GM18498 (cell line): ENCODE data around the gene OR4D2.

Experiments used
- ATAC-seq: cut with Tn5 transposase; IDR thresholded peaks from one replicate; pipeline ENCODE4 v1.9.1; 2021; ENCODE audit warnings: mild to moderate bottlenecking, moderate library complexity; ENCODE audit not compliant: unreplicated experiment

Gene OR4D2

DNA sequence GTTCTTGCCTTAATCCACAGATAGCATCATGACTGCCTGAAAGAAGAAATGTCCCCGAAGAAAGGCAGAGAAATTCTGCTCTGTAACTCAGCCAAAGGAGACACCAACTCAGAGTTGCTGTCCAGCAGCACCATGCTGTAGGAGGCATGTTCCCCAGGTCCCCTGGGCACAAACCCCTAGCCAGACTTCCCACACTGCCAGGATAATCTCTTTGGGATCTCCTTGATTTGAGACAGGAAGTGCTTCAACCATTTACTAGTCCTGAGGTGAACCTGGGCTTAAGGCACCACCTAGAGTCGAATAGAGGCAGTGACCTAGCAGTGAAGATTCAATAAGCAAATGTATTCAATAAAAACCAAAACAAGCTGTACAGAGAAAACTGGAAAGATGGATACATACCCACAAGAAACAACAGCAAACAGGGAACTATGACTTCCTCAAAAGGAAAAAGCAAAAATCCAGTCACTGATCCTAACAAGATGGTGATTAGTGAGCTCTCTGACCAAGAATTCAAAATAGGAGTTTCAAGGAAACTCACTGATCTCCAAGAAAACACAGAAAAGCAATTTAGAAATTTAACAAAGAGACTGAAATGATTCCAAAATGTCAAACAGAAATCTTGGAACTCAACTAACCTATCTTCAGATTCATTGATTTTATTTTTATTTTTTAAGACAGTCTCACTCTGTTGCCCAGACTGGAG lies 5.7 kb downstream of the OR4D2 start:
- no peak for ATAC-seq

DNA sequence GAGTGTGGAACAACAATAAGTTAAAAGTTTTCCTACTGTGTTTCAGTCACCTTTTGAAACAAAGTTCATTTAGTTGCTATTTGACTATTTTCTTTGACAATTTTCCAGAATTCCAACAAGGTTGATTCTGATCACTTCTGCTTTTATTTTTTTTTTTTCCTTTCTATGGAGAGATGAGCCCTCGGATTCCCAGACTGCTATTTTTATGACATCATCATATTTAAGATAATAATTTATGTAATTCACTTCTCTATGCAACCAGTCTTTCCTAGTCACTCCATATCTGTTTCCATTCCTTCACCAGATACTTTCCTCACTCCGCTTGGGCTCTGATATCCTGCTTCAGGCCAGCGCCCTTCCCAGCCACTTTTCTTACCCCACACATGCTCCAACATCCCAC lies 8.1 kb downstream of the OR4D2 start:
- ATAC-seq: no peak

DNA sequence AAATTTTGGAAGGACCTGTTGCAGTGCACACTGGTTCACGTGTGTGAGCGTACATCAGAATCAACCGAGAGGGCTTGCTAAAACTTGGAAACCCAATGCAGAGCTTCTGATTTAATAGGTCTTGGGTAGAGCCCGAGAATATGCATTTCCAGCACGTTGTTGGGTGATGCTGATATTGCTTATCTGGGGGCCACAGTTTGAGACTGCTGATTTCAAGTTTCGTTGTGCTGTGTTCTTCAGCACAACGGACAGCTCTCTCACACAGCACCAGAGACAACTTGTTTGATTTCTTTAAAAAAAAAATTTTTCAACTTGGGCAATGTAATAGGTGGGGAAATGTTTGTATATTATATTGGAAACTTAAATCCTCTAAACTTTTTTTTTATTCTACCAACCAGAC lies 9.4 kb downstream of the OR4D2 start:
- ATAC-seq: no peak

DNA sequence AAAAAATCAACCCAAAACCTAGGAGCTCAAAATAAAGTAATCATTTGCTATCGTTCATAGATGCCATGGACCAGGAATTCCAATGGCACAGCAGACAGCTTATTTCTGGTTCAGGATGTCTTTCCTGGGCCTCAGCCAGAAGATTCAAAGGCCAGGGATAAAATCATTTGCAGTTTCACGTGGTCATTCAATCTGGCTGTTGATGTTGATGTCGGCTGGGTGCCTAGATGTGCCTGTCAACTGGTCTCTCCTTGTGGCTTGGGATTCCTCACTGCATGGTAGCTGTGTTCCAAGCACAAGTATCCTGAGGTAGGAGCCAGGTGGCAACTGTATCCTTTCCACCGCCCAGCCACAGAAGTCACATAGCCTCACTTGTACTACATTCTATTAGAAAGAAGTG lies 15.0 kb downstream of the OR4D2 start:
- ATAC-seq: no peak

DNA sequence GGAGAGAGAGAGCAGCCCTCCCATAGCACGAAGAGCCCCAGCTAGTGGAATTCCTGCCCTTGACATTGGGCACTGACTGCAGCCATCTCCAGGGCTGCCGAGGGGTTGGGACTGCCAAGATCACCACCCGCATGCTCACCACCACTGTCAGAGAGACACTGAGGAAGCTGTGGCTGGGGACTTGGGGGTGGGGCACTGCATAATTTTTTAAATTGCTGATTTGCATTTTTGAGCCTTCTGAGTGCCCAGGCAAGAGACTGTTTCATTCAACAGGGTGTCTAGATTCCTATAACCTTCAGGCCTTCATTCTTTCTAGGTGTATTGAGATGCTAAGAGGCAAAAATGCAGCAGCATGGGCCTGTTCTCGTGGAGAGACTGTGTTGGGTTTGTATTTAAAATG lies 16.7 kb downstream of the OR4D2 start:
- no peak for ATAC-seq

DNA sequence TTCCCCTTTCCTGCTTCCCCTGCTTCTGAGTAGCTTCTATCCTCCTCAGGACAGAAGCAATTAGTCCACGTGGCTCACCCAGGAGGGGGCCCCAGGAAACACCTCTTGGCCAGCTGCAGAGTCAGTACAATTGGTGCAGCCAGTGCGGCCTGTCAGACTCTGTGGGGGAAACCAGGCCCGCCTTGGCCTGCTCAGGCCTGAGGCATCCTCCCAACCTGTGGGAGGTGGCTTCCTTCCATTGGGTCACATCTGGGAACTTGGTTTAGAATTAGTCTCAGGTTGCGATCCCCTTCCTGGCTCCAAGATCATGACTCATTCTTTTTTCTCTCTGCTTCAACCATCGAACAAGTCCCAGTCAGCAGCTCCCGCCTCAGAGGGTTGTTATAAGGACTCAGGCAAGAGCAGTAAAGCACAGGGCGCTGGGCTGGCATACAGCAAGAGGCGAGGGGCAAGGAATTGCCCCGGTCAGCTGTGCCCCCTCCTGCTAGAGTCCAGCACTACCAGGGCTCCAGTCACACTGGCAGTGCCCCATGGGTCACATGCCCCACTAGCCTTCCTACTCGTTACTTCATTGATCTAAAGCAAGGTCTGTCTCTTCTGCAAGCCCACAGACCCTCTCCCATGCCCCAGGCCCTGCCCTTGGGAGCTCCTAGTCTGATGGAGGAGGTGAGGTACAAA lies 17.7 kb downstream of the OR4D2 start:
- ATAC-seq: no peak

DNA sequence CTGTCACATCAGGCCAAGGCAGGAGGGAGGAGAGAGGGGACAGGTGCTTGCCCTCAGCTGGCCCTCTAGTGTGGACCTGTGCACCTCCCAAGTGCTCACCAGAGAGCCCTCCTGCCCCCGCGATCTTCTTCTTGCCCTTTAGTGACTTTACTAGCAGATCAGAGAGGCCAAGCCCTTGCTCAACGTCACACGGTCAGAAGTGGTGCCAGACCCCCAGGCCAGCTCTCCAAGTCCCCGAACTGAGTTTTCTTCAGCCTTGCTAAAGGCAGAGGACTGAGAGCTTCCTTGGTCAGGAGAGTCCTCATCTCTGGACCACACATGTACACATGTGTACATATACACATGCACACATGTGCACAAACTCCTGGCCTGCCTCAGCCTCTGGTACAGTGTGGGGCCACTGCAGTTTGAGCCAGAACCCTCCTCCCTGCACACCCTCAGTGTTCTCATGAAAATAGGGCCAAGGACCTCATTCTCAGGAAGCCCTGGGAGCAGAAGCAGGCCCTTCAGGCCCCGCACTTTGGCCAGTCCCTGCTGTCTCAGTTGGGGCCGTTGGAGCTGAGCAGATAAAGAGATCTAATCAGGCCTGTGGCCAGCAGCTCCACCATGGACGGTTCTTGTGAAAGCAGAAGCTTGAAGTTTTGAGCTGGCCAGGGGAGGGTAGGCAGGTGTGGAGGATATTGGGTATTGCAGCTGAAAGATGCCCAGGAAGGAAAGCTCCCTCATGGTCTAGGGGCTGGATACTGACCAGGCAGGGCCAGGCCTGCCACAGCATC lies 18.4 kb downstream of the OR4D2 start:
- ATAC-seq: no peak

DNA sequence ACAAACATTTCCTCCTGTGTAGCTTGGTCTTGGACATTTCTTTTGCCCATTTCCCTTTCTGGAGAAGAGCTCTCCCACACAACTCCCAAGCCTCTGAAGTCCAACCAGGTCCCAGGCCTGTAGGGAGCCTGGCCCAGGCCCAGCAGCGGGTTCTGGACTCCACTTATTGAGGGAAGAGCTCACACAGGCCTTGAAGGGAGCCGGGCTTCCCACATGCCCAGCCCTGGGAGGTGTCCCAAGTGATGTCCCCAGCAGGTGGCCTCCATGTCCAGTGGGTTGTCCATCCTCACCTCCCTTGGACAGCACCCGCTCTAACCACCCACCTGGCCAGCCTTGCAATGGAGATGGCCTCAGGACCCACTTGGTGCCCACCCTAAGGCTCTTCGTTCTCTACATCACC lies 19.8 kb downstream of the OR4D2 start:
- ATAC-seq: no peak

DNA sequence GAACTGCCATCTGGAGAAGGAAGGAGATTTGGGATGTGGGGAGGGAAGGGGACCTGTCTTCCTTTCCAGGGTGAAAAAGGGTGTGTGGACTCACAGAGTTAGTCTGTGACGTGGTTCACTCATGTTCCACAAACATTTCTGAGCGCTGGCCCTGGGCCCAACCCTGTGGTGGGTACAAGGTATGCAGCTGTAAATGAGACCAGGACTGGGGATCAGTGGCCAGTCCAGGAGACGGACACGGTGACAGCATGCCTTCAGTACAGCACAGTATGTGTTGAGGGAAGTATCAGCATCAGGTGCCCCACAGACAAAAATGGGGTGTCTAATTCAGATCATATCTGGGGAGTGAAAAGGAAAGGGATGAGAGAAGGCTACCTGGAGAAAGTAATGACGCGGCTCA lies 20.3 kb downstream of the OR4D2 start:
- ATAC-seq: no peak

DNA sequence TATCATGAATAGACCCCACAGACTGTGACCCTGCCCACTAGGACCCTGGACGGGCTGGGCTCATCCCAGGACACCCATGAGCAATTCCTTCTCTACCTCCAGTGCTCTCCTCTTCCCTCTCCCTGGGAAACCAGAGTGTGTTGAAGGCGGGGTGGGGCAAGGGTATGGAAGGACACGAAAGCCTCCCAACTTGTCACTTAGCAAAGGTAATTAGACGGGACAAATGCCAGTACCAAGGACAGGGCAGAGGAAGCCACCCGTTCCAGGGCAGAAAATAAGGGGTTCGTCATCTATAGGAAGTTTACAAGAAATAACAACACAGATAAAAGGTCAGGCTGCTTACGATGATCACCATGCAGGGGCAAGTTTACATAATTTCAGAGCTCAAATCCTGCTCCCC lies 20.9 kb downstream of the OR4D2 start:
- no peak for ATAC-seq

DNA sequence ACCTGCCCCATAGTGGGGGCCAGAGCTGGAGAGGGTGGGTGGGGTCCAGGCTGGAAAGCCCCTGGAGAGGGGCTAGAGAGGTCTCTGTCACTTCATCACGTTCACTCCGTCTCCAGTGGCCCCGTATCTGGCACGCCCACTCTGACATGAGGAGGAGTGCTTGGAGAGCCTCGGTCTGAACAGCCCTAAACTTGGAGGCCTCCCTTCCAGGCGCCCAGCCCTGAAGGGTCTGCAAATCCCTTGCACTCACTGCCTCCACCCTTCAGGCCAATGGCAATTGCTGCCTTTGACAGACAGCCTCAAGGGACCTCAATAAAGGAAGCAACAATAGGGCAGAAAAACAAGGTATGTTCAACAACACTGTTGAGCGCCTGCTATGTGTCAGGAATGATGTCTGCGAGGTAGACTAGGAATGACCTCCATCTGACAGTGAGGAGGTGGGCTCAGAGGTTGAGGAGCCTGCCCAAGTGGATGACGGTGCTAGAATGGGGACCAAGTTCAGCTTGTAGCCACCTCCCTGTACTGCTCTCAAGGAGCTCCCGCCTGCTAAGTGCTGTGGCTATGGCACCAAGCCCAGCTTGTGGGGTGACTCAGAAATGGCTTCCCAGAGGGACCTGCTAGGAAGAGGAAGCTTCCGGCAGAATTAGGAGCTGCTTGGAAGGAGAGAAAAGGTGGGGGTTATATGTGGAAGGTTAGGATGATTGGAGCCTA lies 22.8 kb downstream of the OR4D2 start:
- no peak for ATAC-seq

DNA sequence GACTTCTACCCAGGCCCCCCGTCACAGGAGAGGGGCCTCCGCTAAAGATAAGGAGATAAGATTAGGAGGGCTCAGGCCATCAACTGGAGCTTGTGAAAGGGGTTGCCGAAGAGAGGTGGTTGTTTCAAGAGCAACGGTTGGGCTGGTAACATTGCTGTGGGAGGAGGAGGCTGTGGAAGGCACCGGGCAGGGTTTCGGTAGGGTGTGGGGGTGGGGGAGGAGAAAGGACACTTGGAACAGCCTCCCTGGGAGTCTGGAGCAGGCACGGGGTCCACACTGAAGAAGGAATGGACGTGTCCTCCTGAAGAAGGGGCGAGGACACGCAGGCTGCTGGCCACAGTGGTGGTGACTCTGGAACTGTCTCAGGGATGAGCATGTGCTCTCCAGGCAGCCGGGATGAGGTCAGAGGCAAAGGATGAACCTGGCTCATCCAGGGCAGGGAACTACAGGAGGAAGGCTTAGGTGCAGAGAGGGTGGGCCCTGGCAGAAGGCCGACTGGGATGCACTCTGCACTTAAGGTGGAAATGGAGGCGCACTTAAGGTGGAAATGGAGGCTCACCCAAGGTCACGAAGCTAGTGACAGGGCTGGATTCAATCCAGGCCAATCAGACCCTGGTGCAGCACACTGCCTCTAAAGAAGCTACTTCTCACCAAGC lies 24.6 kb downstream of the OR4D2 start:
- ATAC-seq: no peak

DNA sequence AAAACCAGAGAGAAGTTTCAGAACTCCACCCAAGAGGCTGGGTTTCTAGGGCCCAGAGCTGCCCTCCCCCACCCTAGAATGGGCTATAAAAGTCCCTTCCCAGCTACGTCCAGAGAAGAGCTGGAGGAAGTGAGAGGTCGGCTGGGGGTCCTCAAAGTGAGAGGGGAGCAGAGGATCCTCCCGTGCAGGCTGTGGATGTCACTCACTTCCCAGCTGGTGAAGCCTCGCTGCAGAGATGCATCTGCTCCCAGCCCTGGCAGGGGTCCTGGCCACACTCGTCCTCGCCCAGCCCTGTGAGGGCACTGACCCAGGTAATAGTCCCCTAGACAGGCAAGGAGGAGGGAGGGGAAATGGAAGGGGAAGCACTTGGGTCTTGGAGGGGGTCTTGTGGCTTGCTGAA lies 25.8 kb downstream of the OR4D2 start, which contains the start of gene EPX:
TSS of gene EPX (plus strand) at position 115 of the 400 bp plus-strand sequence. CDS start at position 236, 121 bp downstream.
- ATAC-seq: no peak

DNA sequence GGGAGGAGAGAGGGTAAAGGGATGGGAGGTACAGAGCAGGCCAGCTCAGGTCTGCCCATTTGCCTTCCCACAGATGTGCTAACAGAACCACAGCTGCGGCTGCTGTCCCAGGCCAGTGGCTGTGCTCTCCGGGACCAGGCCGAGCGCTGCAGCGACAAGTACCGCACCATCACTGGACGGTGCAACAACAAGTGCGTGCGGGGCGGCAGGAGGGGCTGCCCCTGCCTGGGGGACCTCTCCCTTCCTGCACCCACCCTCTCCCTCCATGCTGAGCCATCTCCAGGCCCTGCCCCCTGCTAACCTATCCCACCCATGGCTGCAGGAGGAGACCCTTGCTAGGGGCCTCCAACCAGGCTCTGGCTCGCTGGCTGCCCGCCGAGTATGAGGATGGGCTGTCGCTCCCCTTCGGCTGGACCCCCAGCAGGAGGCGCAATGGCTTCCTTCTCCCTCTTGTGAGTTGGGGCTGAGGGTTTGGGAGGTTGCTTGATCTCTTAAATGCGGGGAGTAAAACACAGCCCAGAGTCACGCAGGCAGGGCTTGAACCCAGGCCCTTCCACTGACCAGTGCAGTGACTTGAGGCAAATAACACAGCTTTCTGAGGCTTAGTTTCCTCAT lies 27.0 kb downstream of the OR4D2 start:
- ATAC-seq: no peak

DNA sequence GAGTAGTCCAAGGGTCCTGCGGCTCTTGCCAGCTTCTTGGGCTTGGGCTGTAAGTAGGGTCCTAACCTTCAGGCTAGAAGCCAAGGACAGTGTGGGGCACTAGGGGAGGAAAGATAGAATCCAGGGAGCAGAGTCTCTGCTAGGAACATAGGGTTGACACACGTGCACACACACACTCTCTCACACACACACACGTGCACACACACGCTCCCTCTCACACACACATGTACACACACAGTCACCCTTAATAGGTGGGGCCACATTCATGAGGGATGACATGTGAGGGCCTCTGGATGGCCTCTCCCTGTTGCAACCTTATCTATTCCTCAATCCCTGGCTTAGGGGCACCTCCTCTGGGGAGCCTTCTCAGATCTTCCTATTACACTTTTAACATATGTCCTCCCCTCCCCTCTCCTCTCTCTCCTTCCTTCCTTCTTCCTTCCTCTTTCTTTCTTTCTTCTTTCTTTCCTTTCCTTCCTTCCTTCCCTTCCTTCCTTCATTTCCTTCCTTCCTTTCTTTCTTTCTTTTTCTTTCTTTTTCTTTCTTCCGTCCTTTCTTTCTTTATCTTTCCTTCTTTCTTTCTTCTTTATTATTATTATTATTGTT lies 28.8 kb downstream of the OR4D2 start:
- ATAC-seq: no peak

DNA sequence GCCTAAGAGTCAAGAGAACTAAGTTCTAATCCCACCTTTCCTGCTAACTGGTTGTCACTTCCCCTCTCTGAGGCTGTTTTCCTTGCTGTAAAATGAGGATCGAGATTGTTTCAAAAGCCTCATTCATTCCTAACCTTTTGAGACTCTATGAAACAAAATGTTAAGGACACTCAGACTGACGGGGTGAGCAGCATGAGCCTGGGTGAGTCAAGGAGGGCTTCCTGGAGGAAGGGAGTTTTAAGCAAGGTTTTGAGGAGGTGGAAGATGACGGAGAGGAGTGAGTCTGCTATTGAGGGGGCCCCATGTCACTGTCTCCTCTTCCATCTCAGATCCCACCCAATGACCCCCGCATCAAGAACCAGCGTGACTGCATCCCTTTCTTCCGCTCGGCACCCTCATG lies 29.8 kb downstream of the OR4D2 start:
- ATAC-seq: no peak

DNA sequence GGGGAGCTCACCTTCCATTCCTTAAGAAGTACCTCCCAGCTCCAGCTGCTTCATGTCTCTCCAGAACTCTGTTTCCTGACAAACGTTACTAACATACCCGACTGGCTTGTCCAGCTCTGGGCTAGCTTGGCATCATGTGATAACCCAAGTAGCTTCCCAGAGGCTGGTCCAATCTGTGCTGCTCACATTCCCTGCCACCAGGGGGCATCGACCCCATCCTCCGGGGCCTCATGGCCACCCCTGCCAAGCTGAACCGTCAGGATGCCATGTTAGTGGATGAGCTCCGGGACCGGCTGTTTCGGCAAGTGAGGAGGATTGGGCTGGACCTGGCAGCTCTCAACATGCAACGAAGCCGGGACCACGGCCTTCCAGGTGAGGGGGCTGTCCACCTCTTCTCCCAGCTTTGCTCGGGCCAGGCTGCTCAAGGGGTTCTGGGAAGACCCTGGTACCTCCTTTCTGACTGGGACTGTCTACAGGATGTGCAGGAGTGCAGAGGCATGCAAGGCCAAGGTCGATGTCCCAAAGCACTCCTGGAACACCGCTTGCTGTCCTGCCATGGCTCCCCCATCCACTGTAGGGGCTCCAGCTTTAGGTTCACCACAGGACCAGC lies 33.3 kb downstream of the OR4D2 start:
- no peak for ATAC-seq

DNA sequence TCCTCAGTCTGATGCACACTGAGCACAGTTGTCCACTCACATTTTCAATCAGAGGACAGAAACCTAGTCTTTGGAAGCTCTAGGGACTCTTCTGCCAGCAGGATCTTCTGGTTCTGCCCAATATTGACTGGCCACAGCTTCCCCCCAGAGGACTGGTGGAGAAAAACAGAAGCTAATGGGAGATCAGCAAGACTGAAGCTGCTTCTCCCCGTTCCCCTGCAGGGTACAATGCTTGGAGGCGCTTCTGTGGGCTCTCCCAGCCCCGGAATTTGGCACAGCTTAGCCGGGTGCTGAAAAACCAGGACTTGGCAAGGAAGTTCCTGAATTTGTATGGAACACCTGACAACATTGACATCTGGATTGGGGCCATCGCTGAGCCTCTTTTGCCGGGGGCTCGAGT lies 36.1 kb downstream of the OR4D2 start:
- no peak for ATAC-seq

DNA sequence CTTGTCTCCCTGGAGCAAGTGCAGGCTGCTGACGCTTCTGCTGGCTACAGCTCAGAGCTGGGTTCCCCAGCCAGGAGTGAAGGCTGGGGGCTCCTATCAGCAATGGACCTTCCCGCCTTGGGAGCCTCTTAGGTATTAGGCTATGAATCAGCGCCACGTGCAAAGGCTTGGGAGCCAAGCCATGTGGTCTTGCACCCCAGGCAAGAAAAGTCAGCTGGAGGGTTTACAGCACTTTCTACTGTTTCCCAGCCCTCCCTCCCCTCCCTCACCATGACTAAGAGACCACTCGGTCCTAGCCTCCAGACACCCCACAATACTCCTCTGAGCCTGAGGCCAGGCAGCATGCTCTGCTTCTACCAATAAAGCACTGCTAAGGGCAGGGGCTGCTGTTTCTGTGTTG lies 38.0 kb downstream of the OR4D2 start:
- no peak for ATAC-seq

DNA sequence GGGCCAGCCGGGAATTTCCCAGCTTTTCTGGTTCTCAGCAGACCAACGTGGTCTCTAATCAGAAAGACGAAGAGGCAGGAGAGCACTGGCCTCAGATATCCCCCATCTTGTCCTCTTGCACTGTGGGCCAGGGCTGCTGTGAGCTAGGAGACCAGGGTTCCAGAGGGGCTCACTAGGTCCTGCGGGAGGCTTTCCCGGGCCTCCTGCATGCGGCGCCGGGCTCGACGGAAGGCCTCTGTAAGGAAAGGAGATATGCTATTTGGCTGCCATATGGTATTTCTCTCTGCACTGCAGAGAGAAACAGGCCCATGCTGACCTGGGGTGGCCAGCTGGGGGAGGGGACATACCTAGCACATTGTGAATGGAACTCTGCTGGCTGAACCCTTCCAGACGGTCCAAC lies 39.2 kb downstream of the OR4D2 start:
- ATAC-seq: no peak
